ENCODE results near the gene ETAA1.
A peak's percentile ranks its signal among the peaks of the same experiment; 100 is the strongest.

The ETAA1 gene

DNA sequence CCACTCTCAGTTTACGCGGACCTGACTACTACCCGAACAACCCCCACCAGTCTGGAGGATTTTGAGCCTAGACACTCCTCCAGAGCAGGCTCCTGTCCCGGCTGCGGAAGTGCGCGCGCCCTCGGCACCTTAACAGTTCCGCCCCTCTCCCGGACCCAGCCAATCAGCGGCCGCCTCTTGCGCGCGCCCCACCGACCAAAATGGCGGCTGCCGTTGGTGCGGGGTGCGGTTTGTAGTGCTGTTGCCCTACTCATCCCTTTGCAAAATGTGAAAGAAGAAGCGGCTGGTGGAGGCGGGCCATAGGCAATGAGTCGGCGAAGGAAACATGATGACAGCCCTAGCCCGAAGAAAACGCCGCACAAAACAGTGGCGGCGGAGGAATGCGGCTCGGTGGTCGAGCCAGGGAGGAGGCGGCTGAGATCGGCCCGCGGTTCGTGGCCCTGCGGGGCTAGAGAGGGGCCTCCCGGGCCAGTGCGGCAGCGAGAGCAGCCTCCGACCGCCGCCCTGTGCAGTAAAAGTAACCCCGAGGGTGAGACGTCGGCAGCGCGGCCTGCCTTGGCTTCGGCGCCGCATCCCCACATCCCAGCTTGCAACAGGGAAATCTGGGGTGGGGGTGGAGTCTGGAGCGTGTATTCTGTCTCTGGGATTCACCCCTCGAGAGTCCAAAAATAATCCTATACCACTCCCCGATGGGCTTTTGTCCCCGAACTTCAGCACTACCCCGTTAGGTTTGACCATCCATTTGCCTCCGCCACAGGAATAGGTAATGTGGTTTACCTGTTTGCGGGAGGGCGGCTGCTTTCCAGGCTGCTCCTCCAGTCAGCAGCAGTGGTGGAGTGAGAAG, at the start of gene ETAA1:
TSS of gene ETAA1 (plus strand) at position 191 of the 844 bp plus-strand sequence. CDS start at position 307, 116 bp downstream.
- peak; percentile 92 for DNase-seq (ENCODE audit: low spot score)

DNA sequence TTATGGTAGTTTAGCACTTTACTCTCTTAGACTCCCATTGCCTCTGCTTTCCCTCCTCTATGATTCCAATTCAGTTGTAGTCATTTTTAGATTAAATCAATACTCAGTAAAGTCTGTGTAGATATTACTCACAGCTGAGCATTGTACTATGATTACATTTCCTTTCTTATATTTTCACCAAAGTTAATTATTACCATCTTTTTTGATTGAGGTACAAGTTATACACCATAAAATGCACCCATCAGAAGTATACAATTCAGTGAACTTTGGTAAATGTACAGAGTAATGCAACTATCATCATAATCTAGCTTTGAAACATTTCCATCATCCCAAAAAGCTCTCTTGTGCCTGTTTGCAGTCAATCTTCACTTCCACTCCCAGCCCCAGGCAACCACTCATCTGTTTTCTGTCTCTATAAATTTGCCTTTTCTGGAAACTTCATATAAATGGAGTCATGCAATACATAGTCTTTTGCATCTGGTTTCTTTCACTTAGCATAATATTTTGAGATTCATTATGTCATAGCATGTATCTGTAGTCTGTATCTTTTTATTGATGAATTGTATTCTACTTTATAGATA, 30.2 kb upstream of the ETAA1 start:
- no peak for DNase-seq (ENCODE audit: low spot score)

DNA sequence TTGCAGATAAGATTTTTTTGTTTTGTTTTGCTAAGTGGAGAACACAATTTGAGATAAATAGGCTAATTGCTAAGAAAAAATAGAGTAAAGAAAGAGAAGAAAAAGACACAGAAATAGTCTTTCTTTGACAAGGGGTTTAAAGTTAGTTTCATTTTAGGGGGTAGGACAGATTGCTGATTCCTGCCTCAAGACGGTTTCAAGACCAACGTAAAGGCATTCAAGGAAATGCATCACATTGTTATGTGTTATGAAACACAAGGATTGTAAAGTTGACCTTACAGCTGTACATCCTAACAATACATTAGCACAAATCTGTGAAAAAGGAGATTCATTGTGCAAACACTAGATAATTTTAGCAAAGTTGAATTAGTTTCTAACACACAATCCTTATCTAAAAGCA, 22.7 kb upstream of the ETAA1 start:
- no peak for DNase-seq (ENCODE audit: low spot score)

DNA sequence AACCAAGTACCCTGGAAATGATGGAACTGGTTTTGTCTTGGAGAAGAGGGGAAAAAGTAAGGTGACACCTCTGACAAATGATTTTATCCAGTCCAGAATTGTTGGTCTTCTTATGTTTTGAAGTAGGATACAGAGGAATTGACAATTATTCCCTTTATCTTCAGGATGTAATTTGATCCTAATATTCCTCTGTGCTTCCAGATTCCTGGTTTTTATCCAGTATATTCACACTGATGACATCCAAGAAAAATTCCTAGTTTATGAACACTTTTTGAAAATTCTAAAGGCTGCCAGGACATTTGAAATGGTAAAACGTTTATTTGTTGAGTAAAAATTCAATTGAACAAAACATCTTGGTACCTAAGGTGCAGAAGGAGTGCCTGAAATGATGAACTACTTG, 22.2 kb upstream of the ETAA1 start:
- DNase-seq (ENCODE audit: low spot score), result no peak

DNA sequence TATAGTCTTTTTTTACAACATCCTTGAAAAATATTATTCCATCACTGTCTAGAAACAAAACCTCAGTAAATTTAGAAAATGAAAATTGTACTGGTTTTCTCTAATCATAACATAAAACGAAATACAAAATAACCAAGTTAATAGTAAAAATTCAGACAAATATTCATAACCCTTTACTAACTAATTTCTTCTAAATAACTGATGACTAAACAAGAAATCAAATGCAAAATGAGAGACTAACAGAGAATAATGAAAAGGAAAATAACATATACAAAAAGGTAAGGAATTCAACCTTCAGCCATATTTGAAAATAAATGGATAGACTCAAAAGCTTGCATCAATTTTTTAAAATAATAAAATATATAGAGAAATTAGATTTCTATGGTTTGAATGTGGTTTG, 18.6 kb upstream of the ETAA1 start:
- DNase-seq (ENCODE audit: low spot score), result no peak

DNA sequence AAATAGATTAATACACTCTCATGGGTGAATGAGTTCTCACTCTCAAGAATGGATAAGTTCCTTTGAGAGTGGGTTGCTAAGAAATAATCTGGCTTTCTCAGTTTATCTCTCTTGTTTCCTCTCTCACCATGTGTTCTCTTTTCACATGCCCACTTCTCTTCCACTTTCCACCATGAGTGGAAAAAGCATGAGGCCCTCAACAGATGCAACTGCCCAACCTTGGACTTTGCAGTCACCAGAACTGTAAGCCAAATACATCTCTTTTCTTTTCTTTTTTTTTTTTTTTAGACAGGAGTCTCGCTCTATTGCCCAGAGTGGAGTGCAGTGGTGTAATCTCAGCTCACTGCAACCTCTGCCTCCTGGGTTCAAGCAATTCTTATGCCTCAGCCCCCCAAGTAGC, 18.1 kb upstream of the ETAA1 start:
- DNase-seq (ENCODE audit: low spot score), result no peak

DNA sequence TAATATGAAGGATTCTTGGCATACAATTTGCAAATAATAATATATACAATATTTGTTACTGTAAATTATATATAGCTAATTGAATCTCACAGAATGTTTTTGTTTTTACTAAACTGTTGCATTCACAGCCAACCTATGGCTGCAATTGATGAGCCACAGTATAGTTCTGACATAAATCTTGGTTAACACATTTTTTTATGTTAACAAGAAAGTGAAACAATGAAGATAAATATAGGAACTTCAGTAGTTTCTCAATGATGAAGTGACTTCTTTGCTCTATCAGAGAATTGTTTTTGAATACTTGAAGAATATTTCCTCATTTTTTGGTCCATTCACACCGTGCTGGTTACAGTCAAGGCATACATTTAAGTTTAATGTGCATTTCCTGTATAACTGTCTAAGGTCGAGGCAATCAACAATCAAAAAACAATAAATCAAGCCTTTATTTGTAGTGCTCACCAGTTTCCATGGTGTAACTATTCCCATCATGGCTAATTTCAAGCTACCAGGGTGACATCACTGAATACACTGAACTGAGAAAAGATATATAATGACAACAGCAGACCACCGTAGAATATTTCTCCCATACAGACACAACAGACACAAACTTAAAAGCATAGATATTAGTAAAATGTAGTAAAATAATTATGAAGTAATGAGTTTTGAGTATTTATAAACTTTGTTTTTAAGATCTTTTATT, 12.9 kb upstream of the ETAA1 start:
- DNase-seq (ENCODE audit: low spot score), result no peak

DNA sequence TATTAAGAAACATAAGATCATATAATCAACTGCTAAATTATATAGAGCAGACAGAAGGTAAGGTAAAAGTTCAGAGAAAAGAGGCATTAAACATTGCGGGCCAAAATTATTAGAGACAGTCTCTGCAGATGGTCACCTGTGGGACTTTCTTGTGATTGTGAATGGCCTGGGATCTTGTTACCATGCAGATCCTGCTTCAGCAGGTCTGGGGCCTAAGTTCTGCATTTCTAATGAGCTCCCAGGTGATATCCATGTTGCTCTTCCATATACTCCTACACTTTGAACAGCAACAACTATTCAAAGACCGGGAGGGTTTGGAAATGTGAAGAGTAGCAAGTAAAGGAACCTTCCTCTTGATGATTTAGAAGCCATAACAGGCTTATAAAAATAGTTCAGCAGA, 8.5 kb upstream of the ETAA1 start:
- DNase-seq (ENCODE audit: low spot score), result no peak

DNA sequence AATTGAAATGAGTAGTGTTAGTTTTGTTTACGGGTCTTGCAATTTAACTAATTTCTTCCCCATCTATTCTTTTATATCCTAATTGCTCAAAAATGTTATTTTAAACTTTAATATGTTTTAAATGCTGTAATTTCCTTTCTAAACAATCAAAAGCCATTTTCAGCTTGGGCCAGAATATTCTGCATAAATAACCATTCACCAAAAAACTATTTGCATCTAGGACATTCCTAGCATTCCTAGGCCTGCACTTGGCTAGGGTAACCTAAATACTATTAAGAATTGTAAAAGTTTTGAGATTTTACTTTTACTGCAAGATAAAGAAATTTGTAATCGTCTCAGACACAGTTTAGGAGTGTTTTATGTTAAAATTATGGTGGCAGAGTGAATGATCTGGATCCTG, 7.8 kb upstream of the ETAA1 start:
- DNase-seq (ENCODE audit: low spot score), result peak; percentile 30

DNA sequence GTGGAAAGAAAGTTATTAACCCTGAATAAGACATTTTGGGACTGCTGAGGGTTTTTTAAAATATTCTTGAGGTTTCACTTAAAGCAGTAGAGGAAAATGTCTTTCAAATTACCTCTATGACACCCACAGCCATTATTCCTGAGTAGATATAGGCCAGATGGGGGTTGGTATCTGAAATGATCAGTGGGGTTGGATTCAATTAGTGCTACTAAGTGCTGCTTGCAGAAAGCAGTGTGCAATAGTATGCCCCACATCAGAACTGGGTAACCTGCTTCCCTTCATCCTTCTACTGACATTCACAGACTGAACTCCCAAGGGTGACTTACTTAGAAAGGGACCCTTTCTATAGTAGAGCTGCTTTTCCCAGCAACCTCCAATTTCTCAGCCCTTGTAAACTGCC, 7.3 kb upstream of the ETAA1 start:
- DNase-seq (ENCODE audit: low spot score), result no peak

DNA sequence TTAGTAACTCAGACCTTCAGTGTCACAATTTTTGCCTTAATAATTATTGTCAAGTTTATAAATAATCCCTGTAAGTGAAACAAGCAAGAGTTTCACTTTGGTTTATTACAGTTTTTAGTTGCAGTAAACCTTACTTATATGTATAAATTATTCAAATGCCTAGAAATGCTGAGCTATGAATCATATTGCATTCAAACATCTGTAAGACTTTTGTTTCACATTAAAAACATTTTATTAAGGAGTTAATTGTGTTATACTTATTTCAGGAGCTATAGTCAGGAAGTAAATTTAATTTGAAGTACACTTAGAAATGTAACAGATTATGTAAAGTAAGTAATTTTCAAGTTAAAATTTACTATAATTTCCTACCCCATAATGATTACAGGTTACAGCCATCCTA, 3.9 kb upstream of the ETAA1 start:
- no peak for DNase-seq (ENCODE audit: low spot score)

DNA sequence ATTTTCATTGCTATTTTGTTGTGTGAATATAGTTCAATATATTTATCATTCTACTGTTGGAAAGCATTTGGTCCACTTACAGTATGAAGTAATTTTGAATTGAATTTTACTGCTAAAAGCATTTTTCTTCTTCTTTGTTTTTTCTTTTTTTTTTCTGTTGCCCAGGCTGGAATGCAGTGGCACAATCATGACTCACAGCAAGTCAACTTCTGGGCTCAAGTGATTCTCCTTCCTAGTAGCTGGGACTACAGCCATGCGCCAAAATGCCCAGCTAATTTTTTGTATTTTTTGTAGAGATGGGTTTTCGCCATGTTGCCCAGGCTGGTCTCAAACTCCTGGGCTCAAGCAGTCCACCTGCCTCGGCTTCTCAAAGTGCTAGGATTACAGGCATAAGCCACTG, 2.4 kb upstream of the ETAA1 start:
- DNase-seq (ENCODE audit: low spot score), result peak; percentile 62

DNA sequence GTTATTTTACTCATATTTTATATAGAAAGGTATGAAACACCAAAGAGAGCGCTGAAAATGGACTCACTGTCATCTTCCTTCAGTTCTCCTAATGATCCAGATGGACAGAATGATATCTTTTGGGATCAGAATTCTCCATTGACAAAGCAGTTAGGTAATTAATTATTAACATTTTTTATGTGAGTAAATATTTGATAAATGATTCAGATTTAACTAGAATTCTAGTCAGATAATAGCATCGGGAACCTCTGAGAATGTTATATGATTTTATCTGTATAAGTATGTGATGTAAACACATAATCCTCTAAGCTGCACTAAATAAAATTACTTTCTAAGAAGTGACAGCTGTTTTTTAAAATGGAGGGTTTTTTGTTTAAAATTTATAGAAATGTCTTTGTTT, 2.0 kb downstream of the ETAA1 start:
- no peak for DNase-seq (ENCODE audit: low spot score)

DNA sequence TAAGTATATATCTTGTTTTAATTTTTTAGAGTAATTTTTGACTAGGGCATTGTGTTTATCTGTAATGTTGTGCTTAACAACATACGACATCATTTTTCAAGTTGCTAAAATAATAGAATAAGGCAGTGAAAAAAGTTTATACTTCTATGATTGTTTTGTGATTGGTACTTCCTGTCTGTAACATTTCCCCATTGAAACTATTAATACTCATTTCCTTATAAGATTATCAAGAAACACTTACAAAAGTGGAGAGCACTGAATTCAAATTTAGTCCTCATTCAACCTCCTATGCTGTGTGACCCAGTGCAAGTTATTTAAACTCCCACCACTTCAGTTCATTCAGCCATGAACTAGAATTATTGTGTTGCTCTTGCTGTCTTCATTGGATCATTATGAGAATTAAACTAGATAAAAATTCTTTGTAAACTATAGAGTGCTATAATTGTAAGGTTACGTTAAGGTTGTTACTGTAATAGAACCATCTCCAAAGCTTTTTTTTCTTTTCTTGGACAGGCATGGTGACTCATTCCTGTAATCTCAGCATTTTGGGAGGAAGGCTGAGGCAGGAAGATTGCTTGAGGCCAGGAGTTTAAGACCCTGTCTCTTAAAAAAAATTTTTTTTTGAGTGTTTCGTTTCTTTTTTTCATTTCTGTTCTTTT, 2.8 kb downstream of the ETAA1 start:
- peak; percentile 24 for DNase-seq (ENCODE audit: low spot score)

DNA sequence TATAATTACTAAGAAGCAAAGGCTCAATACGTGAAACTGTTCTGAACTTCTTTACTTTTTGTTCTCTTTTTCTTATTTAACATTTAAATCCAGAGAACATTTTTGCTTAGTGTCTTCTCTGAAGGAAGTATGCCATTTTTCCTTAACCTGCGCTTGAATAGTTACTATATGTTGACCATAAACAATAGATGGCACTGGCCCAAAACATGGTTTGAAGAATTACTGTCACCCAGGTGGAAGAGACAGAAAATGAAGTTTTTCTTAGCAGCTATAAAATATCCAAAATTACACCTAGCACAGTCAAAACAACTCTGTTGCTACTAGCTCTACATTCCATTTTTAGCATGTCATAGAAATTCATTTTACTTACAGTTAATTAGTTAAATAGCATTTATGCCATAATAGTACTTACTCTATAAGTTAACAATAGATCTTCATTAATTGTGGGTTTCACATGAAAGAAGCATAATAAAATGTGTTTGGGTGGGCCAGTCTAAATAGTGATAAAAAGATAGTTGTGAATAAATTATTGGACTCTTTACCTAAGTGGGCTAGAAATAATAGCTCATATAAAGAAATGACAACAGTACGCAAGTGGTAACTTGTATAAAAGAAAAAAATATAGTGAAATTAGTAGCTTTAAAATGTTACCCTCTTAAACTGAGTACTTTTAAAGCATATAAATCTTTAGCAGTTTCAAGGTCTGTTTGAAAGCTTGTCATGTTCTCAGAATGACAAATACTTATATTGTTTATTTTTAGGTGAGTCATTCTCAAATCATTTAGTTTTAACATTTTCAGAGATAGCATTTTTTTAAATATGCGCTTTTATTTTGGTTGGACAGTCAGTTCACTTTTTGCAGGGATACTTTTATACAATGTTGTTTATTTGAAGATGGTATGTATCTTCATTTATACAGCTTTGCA, 3.7 kb downstream of the ETAA1 start:
- peak; percentile 42 for DNase-seq (ENCODE audit: low spot score)

DNA sequence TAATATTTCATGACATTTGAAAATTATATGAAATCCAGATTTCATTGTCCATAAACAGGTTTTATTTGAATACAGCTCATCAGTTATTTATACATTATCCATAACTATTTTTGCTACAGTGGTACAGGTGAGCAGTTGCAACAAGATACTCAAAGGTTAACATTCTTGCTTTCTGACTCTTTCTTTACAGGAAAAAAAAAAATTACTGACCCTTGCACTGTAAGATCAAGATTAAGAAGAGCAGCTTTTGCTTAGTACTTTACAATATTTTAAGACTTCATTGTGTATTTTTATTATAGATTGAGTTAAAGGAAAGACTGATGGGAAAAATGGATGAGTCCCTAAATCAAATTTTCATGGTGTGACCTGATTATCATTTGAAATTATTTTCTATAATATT, 11.2 kb downstream of the ETAA1 start:
- no peak for DNase-seq (ENCODE audit: low spot score)

DNA sequence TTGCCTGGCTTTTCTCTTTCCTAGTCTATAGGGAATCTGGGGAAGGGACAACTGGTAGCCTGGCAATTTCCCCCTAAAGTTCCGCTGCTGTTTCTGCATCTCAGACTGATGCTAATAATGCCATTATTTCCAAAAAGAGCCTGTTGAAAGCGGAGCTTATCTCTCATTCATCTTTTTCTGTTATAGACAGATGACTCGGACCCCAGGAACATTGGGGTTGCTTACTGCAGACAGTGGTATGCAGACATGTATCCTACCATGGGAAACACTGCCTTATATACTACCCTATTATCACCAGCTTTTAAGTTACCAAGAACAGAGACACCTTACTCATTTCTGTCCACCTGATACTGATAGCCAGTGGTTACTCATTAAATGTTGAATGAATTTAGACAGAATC, 15.3 kb downstream of the ETAA1 start:
- no peak for DNase-seq (ENCODE audit: low spot score)

DNA sequence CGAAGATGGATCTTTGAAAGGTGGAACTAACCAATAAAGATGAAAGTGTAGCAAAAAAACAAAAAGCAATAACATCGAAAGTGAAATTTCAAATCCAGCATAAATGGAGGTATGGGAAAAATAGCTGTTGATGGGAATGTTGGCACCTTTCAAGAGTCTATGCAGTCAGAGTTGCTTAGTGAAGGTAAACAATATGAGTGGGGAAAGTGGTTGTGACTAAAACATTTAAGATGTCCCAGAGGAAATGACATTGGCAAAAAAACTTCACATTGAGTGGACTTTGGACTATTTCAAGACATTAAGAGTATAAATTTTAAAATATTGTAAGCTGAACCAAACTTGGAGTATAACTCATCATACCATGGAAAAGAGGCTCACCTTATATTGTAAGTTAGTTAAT, 17.7 kb downstream of the ETAA1 start:
- DNase-seq (ENCODE audit: low spot score), result peak; percentile 4

DNA sequence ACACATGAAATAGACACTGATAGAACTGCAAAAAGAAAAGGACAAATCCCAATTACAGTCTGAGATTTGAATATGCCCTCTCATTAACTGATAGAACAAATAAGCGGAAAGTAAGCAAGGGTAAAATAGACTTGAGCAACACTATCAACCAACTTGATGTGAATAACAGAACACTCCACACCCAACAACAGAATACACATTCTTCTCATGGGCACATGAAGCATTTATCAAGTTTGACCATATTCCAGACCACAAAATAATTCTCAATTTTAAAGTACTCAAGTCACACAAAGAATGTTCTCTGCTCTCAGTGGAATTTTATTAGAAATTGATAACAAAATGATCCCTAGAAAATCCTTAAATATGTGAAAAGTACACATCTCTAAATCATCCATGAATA, 19.0 kb downstream of the ETAA1 start:
- DNase-seq (ENCODE audit: low spot score), result no peak

DNA sequence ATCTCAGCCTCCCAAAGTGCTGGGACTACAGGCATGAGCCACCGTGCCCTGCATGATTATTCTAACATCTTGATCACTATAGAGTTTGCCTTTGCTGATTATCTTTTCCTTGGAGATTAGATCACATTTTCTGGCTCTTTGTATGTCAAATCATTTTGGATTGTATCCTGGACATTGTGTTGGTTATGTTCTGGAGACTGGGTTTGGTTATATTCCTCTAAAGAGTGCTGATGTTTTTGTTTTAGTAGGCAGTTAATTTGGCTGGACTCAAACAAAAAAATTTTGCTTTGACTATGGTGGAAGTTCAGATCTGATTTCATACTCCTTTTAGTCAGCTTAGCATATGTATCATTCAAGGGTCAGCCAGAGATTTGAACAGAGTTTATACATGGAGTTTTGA, 26.4 kb downstream of the ETAA1 start:
- DNase-seq (ENCODE audit: low spot score), result no peak

DNA sequence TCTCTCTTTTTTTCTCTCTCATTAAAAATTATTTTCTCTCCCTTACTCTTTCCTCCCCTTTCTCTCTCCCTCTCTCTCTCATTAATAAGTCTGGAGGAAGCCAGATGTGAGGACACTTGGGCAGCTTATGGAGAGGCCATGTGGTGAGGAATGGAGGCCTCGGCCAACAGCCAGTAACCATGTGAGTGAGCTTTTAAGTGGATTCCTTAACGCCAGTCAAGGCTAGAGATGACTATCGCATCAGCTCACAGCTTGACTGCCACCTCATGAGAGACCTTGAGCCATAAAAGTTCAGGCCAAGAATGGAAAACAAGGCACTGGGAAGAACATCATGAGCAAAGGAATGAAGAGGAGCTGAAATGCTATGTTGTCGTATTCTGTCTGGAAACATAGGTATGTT, 39.1 kb downstream of the ETAA1 start:
- DNase-seq (ENCODE audit: low spot score), result peak; percentile 77

DNA sequence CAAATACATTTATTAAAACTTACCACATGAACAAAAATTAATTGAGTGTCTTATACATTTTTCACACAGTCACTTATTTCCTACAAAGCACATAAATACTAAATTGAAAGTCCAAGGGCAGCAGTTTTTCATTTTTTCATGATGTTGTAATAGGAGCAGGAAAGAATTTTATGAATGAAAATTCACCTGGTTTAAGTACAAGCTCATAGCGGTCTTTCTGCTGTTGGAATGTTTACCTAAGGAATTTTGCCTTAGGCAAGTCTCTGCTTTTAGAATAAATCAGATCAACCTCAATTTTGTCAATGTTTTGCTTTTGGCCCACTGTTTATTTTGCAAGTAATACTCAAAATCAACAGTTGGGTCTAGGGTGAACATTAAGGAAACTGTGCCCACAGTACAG, 40.0 kb downstream of the ETAA1 start:
- peak; percentile 47 for DNase-seq (ENCODE audit: low spot score)
